HEK293 (cell line): ENCODE measurements around the gene KIF4B.
"Not testable (repeated sequence)": the region's sequence is repeated elsewhere in the genome, so short reads cannot be mapped to it uniquely, and the experiment has no call there.

Experiments
- CTCF ChIA-PET: fragments of 350-600 bp; formaldehyde crosslinking; extraction: SDS; loops from one replicate; lab custom pipeline; 2021; ENCODE audit warnings: antibody characterized with exemption; lab: Yijun Ruan, JAX
- POLR2A ChIA-PET: fragments of 300-600 bp; formaldehyde crosslinking; extraction: SDS; loops from one replicate; lab custom pipeline; 2020; ENCODE audit warnings: antibody characterized with exemption, inconsistent platforms; lab: Yijun Ruan, JAX
- H3K27ac ChIP-seq: fragments of 200-500 bp; sonication (Bioruptor generic); 2 replicates; pipeline ENCODE4 v1.5.1; 2014; ENCODE audit warnings: low read depth, low read length, control low read depth, inconsistent platforms; ENCODE audit errors: extremely low read depth
- H3K36me3 ChIP-seq, 2 experiments: fragments of 200-500 bp in 1 of 2; sonication (Bioruptor generic) in 1 of 2; 1 replicate in 1 of 2; 2 replicates in 1 of 2; pipeline ENCODE4 v1.5.1; 2014 to 2017; ENCODE audit warnings: inconsistent platforms in 2 of 2, low read length in 2 of 2; ENCODE audit not compliant: control insufficient read depth in 2 of 2, insufficient read depth in 1 of 2
- H3K4me1 ChIP-seq: fragments of 200-500 bp; sonication (Bioruptor generic); 2 replicates; pipeline ENCODE4 v1.5.1; 2014; ENCODE audit warnings: mild to moderate bottlenecking, low read length, inconsistent platforms; ENCODE audit not compliant: control insufficient read depth, insufficient read depth
- H3K4me3 ChIP-seq: 2 replicates; pipeline ENCODE4 v1.5.1; 2011; ENCODE audit warnings: low read depth, mild to moderate bottlenecking, control low read depth, low read length, moderate library complexity
- H3K9me3 ChIP-seq: fragments of 200-500 bp; sonication (Bioruptor generic); 2 replicates; pipeline ENCODE4 v1.5.1; 2014; ENCODE audit warnings: low read depth, low read length, inconsistent platforms; ENCODE audit not compliant: control insufficient read depth, insufficient read depth
- FEZF1 ChIP-seq: fragments of 450-650 bp; formaldehyde crosslinking; IDR thresholded peaks from 2 replicates; pipeline ENCODE4 v1.5.1; 2016; ENCODE audit warnings: missing biosample characterization, missing genetic modification characterization
- MEIS1 ChIP-seq: sonication (generic); formaldehyde crosslinking; IDR thresholded peaks from 2 replicates; pipeline ENCODE4 v1.8.1; 2022; ENCODE audit warnings: missing genetic modification reagents, mild to moderate bottlenecking, borderline replicate concordance
- SCRT2 ChIP-seq: fragments of 450-650 bp; formaldehyde crosslinking; IDR thresholded peaks from 2 replicates; pipeline ENCODE4 v1.5.1; 2016; ENCODE audit warnings: missing biosample characterization, missing genetic modification characterization
- ZNF302 ChIP-seq: fragments of 450-650 bp; formaldehyde crosslinking; IDR thresholded peaks from 2 replicates; pipeline ENCODE4 v1.5.1; 2016; ENCODE audit warnings: missing biosample characterization, missing genetic modification characterization, low read depth
- ZNF549 ChIP-seq: fragments of 450-650 bp; IDR thresholded peaks from 2 replicates; pipeline ENCODE4 v1.5.1; 2018; ENCODE audit warnings: missing biosample characterization, missing genetic modification characterization, mild to moderate bottlenecking, inconsistent platforms, moderate library complexity
- ZNF623 ChIP-seq: fragments of 450-650 bp; formaldehyde crosslinking; IDR thresholded peaks from 2 replicates; pipeline ENCODE4 v1.5.1; 2016; ENCODE audit warnings: missing biosample characterization, missing genetic modification characterization
- ZNF654 ChIP-seq: fragments of 450-650 bp; formaldehyde crosslinking; IDR thresholded peaks from 2 replicates; pipeline ENCODE4 v1.5.1; 2016; ENCODE audit warnings: low read depth, missing biosample characterization, missing genetic modification characterization
- TF ChIP-seq, protein P1 (sequence below): fragments of 450-650 bp; formaldehyde crosslinking; IDR thresholded peaks from 2 replicates; pipeline ENCODE4 v1.5.1; 2016; ENCODE audit warnings: missing biosample characterization, missing genetic modification characterization
- TF ChIP-seq, protein P2 (sequence below): fragments of 450-650 bp; formaldehyde crosslinking; IDR thresholded peaks from 2 replicates; pipeline ENCODE4 v1.5.1; 2017; ENCODE audit warnings: missing biosample characterization, missing genetic modification characterization
- TF ChIP-seq, protein P3 (sequence below): IDR thresholded peaks from 2 replicates; pipeline ENCODE4 v1.6.1; 2011; ENCODE audit warnings: mild to moderate bottlenecking, low read depth, low read length, borderline replicate concordance

Gene KIF4B

DNA sequence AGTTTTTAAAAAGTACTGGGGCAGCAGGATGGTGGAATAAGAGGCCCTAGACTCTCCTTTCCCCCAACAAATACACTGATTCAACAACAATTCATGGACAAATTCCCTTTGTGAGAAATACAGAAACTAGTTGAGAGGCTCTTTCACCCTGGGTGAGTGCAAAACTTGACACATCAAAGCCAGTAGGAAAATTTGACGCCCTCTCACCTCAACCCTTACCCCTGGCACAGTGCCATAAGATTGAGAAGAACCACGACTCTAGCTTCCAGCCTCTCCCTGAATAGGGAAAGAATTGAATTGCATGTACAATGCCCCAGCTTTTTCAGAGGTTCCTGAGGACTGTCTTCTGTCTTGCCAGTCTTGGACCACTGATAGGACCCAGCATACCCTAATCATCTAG lies 12.3 kb downstream of the KIF4B start:
- TF ChIP-seq MEIS1 (CRISPR knock-in tag), result no peak
- H3K9me3 ChIP-seq, result no peaks in the 10 kb centered on the region
- H3K4me1 ChIP-seq, result no peaks in the 10 kb centered on the region
- ChIA-PET POLR2A (no interaction called here), CTCF (interaction anchor here (1.3 kb wide), 1 partner anchor 21 kb away, joined by 4 read pairs; no protein-coding TSS in a partner anchor)
- no peaks in the 10 kb centered on the region for H3K36me3 ChIP-seq
- no peak overlapping the region for H3K27ac ChIP-seq
- no peak overlapping the region for H3K4me3 ChIP-seq

DNA sequence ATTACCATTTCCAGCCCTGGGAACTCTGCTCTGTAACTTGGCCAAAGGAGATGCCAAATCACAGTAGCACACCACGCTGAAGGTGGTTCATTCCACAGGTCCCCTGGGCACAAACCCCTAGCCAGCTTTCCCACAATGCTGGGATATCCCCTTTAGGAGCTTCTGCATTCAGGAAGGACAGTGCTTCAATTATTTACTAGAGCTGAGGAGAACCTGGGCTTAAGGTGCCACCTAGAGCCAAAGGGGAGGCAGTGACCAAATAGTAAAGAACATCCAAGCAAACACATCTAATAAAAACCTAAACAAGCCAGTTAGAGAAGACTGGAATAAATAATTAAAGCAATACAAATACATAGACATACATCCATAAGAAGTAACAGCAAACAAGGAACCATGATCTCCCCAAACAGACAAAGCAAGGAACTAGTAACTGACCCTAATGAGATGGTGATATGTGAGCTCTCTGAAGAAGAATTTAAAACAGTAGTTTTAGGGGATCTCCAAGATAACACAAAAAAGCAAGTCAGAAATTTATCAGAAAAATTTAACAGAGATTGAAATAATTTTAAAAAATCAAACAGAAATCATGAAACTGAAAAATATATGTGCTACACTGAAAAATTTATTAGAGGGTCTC lies 14.6 kb downstream of the KIF4B start:
- ChIA-PET CTCF (interaction anchor here (0.6 to 2.0 kb wide), 8 partner anchors 24 to 1733 kb away, joined by 3 to 8 read pairs (median 3); no protein-coding TSS in a partner anchor), POLR2A (interaction anchor here (0.5 kb wide), 1 partner anchor 55 kb away, joined by 3 read pairs; no protein-coding TSS in a partner anchor)
- H3K4me3 ChIP-seq, result no peak overlapping the region
- H3K9me3 ChIP-seq, result no peaks in the 10 kb centered on the region
- H3K36me3 ChIP-seq, result no peaks in the 10 kb centered on the region
- TF ChIP-seq ZNF623, result no peak
- TF ChIP-seq ZNF654 (tag by site-specific recombination), result peak; percentile 16; the same call in 1 of the 2 replicates
- no peaks in the 10 kb centered on the region for H3K4me1 ChIP-seq
- no peak overlapping the region for H3K27ac ChIP-seq

DNA sequence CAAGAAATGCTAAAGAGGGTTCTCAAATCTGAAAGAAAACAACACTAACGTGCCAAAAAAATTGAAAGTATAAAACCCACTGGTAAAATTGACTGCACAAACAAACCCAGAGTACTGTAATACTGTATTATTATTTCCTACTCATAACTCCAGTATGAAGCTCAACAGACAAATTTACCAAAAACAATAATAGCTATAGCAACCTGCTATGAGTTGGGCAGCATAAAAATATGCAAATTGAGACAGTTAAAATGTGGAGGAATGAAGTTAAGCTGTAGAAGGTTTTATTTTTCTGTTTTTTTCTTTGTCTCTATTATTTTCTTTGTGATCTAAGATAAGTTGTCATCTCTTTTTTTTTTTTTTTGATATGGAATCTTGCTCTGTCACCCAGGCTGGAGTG lies 15.7 kb downstream of the KIF4B start:
- H3K4me1 ChIP-seq, result no peaks in the 10 kb centered on the region
- no peak overlapping the region for H3K27ac ChIP-seq
- ChIA-PET CTCF (interaction anchor here (0.7 to 2.0 kb wide), 4 partner anchors 34 to 379 kb away, joined by 3 to 5 read pairs (median 4); no protein-coding TSS in a partner anchor), POLR2A (no interaction called here)
- no peak overlapping the region for H3K4me3 ChIP-seq
- H3K36me3 ChIP-seq, result no peaks in the 10 kb centered on the region
- TF ChIP-seq, protein P1, sequence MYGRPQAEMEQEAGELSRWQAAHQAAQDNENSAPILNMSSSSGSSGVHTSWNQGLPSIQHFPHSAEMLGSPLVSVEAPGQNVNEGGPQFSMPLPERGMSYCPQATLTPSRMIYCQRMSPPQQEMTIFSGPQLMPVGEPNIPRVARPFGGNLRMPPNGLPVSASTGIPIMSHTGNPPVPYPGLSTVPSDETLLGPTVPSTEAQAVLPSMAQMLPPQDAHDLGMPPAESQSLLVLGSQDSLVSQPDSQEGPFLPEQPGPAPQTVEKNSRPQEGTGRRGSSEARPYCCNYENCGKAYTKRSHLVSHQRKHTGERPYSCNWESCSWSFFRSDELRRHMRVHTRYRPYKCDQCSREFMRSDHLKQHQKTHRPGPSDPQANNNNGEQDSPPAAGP, result no peak
- TF ChIP-seq ZNF302 (tag by site-specific recombination), result no peak
- TF ChIP-seq, protein P2, sequence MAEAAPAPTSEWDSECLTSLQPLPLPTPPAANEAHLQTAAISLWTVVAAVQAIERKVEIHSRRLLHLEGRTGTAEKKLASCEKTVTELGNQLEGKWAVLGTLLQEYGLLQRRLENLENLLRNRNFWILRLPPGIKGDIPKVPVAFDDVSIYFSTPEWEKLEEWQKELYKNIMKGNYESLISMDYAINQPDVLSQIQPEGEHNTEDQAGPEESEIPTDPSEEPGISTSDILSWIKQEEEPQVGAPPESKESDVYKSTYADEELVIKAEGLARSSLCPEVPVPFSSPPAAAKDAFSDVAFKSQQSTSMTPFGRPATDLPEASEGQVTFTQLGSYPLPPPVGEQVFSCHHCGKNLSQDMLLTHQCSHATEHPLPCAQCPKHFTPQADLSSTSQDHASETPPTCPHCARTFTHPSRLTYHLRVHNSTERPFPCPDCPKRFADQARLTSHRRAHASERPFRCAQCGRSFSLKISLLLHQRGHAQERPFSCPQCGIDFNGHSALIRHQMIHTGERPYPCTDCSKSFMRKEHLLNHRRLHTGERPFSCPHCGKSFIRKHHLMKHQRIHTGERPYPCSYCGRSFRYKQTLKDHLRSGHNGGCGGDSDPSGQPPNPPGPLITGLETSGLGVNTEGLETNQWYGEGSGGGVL, result no peak
- TF ChIP-seq, protein P3, sequence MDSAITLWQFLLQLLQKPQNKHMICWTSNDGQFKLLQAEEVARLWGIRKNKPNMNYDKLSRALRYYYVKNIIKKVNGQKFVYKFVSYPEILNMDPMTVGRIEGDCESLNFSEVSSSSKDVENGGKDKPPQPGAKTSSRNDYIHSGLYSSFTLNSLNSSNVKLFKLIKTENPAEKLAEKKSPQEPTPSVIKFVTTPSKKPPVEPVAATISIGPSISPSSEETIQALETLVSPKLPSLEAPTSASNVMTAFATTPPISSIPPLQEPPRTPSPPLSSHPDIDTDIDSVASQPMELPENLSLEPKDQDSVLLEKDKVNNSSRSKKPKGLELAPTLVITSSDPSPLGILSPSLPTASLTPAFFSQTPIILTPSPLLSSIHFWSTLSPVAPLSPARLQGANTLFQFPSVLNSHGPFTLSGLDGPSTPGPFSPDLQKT, result no peak
- TF ChIP-seq ZNF549 (tag by site-specific recombination), result peak; percentile 91
- no peaks in the 10 kb centered on the region for H3K9me3 ChIP-seq

DNA sequence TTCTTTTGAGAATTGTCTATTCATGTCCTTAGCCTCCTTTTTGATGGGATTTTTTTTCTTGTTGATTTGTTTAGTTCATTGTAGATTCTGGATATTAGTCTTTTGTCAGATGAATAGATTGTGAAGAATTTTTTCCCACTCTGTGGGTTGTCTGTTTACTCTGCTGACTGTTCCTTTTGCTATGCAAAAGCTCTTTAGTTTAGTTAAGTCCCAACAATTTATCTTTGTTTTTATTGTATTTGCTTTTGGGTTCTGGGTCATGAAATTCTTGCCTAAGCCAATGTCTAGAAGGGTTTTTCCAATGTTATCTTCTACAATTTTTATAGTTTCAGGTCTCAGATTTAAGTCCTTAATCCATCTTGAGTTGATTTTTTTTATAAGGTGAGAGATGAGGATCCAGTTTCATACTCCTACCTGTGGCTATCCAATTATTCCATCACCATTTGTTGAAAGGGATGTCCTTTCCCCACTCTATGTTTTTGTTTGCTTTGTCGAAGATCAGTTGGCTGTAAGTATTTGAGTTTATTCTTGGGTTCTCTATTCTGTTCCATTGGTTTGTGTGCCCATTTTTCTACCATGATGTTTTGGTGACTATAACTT lies 20.7 kb downstream of the KIF4B start:
- CTCF ChIA-PET, H3K27ac ChIP-seq, H3K4me1 ChIP-seq, H3K4me3 ChIP-seq, H3K9me3 ChIP-seq, POLR2A ChIA-PET, H3K36me3 ChIP-seq: not testable (repeated sequence)
- peak; percentile 61 for TF ChIP-seq SCRT2
- TF ChIP-seq FEZF1 (tag by site-specific recombination), result peak; percentile 52

DNA sequence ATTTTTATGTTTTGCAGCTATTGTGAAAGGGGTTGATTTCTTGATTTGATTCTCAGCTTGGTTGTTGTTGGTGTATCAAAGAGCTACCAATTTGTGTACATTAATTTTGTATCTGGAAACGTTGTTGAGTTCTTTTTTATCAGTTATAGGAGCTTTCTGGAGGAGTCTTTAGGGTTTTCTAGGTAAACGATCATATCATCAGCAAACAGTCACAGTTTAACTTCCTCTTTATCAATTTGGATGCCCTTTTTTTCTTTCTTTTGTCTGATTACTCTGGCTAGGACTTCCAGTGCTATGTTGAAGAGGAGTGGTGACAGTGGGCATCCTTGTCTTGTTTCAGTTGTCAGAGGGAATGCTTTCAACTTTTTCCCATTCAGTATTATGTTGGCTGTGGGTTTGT lies 21.5 kb downstream of the KIF4B start:
- H3K36me3 ChIP-seq, H3K9me3 ChIP-seq, POLR2A ChIA-PET, H3K4me3 ChIP-seq, H3K27ac ChIP-seq, H3K4me1 ChIP-seq, CTCF ChIA-PET: not testable (repeated sequence)
